ENCODE measurements around the gene EXOC3.
A peak's percentile ranks its signal among the peaks of the same experiment; 100 is the strongest.

The EXOC3 gene

DNA sequence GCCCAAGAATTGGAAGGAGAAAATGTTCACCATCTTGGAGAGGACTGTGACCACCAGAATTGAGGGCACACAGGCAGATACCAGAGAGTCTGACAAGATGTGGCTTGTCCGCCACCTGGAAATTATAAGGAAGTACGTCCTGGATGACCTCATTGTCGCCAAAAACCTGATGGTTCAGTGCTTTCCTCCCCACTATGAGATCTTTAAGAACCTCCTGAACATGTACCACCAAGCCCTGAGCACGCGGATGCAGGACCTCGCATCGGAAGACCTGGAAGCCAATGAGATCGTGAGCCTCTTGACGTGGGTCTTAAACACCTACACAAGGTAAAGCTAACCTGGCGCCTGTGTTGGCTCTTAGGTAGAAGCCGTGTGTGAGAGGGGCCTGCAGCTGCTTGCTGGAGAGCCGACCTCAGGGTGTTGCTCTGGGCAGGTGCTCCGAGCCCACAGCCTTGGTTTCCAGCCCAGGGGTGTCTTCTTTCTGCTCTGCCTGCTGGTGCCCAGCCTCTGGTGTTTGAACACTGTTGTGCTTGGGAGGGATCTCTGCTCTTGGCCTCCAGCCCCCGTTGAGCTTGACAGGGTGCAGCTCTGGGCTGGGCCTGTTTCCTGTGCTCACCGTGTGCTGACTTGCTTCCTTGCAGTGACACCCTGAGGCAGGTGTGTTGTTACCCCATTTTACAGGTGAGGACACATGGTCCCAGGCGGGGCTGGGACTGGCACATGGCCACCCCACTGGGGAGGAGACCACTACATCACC lies 10.9 kb downstream of the EXOC3 start:
- Histone ChIP-seq H3K4me3 (ENCODE audit: low read length) (no peak overlapping the region), H3K36me3 (ENCODE audit: control insufficient read depth, insufficient read depth, low read length, severe bottlenecking) (peaks cover 87% of the 10 kb centered on the region)
- DNase-seq (ENCODE audit: low read depth): no peak

DNA sequence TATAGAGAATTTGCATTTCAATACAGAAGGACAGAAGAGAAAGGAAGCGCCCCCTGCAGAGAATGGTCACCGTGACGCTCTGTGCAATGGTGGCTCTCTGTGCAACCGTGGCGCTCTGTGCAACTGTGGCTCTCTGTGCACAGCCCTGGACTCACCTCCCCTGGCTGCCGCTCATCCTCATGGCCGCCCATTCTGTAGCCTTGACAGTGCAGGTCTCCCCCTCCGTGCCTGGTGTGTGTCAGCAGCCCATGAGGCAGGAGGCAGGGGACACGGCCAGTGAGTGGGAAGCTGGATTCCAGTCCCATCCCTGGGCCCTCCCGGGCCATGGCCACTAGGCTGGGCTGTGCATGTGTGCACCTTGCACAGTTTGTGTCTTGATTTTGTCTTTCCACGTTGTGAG lies 12.0 kb downstream of the EXOC3 start:
- H3K36me3 ChIP-seq (ENCODE audit: control insufficient read depth, insufficient read depth, low read length, severe bottlenecking): peaks cover 85% of the 10 kb centered on the region

More for the DNA sequence above, 10.9 kb downstream of the EXOC3 start:
- peaks cover 17% of the 10 kb centered on the region for H3K9me3 ChIP-seq (ENCODE audit: control insufficient read depth, low read length)
- no peaks in the 10 kb centered on the region for H3K27me3 ChIP-seq (replicated peaks; ENCODE audit: control insufficient read depth, insufficient read depth, low read length)
- peaks cover 6% of the 10 kb centered on the region for H3K4me1 ChIP-seq (ENCODE audit: control insufficient read depth, insufficient read depth, low read length)
- H3K9ac ChIP-seq (ENCODE audit: low read length): no peak overlapping the region

DNA sequence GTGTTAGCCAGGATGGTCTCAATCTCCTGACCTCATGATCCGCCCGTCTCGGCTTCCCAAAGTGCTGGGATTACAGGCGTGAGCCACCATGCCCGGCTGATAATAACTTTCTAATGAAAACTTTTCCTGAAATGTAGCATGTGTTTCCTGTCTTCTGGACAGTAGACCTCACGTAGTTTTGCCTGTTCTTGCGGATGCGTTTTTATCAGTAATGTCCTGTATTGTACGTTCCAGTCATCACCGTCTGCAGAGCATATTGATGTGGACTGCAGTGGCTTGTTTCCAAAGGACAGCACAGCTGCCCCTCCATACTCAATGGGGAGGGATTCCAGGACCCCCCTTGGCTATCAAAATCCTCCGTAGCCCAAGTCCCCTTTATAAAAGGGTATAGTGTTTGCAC lies 12.8 kb downstream of the EXOC3 start:
- Histone ChIP-seq H3K9me3 (ENCODE audit: control insufficient read depth, low read length) (peaks cover 17% of the 10 kb centered on the region), H3K4me1 (ENCODE audit: control insufficient read depth, insufficient read depth, low read length) (peaks cover 8% of the 10 kb centered on the region), H3K4me3 (ENCODE audit: low read length) (no peak overlapping the region), H3K27me3 (replicated peaks; ENCODE audit: control insufficient read depth, insufficient read depth, low read length) (no peaks in the 10 kb centered on the region), H3K36me3 (ENCODE audit: control insufficient read depth, insufficient read depth, low read length, severe bottlenecking) (peaks cover 81% of the 10 kb centered on the region), H3K9ac (ENCODE audit: low read length) (no peak overlapping the region)
- DNase-seq (ENCODE audit: low read depth): no peak

More for the DNA sequence above, 12.0 kb downstream of the EXOC3 start:
- H3K27me3 ChIP-seq (replicated peaks; ENCODE audit: control insufficient read depth, insufficient read depth, low read length): no peaks in the 10 kb centered on the region
- no peak overlapping the region for H3K4me3 ChIP-seq (ENCODE audit: low read length)
- H3K9me3 ChIP-seq (ENCODE audit: control insufficient read depth, low read length): peaks cover 17% of the 10 kb centered on the region
- H3K4me1 ChIP-seq (ENCODE audit: control insufficient read depth, insufficient read depth, low read length): peaks cover 8% of the 10 kb centered on the region
- H3K9ac ChIP-seq (ENCODE audit: low read length): no peak overlapping the region
- DNase-seq (ENCODE audit: low read depth): no peak

DNA sequence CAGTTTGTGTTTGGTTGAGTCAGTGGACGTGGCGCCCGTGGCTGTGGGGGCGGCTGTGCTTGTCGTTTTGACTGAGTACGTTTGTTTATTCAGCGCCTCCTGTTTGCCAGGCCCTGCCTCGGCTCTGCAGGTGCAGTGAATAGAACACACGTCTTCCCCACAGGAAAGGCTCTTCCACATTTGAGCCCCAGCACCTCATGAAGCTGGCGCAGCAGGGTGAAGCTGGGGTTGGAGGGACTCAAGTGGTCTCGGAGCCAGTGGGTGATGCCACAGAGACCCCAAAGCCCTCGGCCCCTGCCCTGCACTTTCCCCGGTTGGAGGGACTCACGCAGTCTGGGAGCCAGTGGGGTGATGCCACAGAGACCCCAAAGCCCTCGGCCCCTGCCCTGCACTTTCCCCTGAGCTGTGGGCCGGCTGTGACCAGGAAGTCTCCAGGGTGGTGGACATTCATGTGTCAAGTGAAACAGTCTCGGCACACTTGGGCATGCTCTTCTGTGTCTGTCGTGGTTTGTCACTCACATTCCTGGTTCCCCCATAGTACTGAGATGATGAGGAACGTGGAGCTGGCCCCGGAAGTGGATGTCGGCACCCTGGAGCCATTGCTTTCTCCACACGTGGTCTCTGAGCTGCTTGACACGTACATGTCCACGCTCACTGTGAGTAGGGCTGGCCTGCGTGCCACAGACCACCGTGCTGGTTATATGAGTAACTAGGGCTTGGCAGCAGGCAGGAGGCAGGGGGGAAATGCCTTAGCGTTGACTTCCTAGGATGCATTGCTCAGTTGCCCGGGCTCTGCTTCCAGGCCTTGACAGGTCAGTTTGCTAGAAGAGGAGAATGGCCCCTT lies 13.6 kb downstream of the EXOC3 start:
- no peak overlapping the region for H3K9ac ChIP-seq (ENCODE audit: low read length)
- DNase-seq (ENCODE audit: low read depth): no peak
- peaks cover 75% of the 10 kb centered on the region for H3K36me3 ChIP-seq (ENCODE audit: control insufficient read depth, insufficient read depth, low read length, severe bottlenecking)
- H3K4me3 ChIP-seq (ENCODE audit: low read length): no peak overlapping the region
- H3K4me1 ChIP-seq (ENCODE audit: control insufficient read depth, insufficient read depth, low read length): peaks cover 8% of the 10 kb centered on the region
- H3K27me3 ChIP-seq (replicated peaks; ENCODE audit: control insufficient read depth, insufficient read depth, low read length): no peaks in the 10 kb centered on the region
- H3K9me3 ChIP-seq (ENCODE audit: control insufficient read depth, low read length): peaks cover 11% of the 10 kb centered on the region

DNA sequence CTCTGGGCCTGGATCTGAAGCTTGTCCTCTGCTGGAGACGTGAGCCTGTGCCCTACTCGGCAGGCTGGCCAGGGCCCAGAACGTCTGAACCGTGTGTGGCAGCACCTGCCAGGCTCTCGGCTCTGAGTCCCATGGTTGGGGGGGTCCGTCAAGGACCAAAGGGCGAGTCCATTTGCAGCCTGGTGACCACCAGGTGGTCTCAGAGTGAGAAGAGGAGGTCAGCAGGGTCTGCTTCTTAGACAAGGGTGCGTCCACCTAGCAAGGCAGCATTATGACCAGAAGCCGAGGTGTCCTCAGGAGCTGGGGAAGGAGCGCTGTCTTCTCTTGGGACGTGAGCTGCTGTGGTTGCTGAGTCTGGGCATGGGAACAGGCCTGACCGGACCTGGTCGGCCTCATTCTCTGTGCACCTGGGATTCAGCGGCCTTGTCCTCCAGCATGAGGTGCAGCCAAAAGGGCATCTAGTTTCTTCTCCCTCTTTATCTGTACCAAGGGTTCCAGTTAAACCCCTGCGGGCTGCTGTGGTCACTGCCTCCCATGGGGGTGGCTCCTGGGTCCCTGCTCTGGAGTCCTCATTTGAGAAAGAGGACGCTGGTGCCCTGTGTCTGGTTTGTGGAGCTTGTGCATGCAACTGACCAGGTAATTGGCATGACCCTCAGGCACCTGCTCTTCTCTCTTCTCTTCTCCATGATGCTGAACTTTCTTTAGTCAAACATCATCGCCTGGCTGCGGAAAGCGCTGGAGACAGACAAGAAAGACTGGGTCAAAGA lies 14.4 kb downstream of the EXOC3 start:
- peaks cover 8% of the 10 kb centered on the region for H3K4me1 ChIP-seq (ENCODE audit: control insufficient read depth, insufficient read depth, low read length)
- no peak for DNase-seq (ENCODE audit: low read depth)
- H3K4me3 ChIP-seq (ENCODE audit: low read length): no peak overlapping the region
- H3K9me3 ChIP-seq (ENCODE audit: control insufficient read depth, low read length): peaks cover 3% of the 10 kb centered on the region
- H3K9ac ChIP-seq (ENCODE audit: low read length): no peak overlapping the region
- peaks cover 75% of the 10 kb centered on the region for H3K36me3 ChIP-seq (ENCODE audit: control insufficient read depth, insufficient read depth, low read length, severe bottlenecking)
- no peaks in the 10 kb centered on the region for H3K27me3 ChIP-seq (replicated peaks; ENCODE audit: control insufficient read depth, insufficient read depth, low read length)

DNA sequence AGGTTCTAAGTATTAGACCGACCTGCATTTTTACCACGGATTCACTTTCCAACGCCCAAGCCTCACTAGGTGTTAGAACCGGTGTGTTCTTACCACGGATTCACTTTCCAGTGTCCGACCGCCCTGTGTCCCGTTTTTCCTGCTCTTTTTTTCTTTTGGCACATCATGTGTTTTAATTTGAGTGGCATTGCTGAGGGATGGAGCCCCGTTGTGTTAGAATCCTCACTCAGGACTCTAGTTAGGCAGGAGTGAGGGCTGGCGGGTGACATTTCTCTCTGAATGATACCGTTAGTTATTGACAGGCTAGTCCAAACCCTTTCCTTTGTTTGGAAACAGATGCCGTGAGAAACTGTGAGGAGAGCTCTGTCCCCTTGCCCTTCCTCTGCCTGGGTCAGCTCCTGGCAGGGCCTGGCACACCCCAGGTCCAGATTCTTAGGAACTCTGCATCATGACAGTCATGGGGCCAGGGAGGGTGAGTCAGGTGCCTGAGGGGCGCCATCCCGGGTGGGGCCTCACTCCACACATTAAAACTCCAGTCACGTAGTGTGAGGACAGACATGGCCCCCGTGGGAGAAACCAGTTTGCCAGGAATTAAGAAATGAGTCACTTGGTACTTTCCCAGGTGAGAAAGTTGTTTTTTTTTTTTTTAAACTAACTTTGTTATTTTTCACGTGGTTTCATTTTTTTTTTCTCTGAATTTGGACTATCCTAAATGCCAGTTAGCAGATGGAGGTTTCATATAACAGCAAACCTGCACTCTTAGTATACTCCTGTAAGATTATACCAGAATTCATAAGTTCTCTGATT lies 15.8 kb downstream of the EXOC3 start:
- H3K36me3 ChIP-seq (ENCODE audit: control insufficient read depth, insufficient read depth, low read length, severe bottlenecking): peaks cover 74% of the 10 kb centered on the region
- peak; percentile 35 for DNase-seq (ENCODE audit: low read depth)
- no peak overlapping the region for H3K9ac ChIP-seq (ENCODE audit: low read length)
- no peaks in the 10 kb centered on the region for H3K9me3 ChIP-seq (ENCODE audit: control insufficient read depth, low read length)
- H3K27me3 ChIP-seq (replicated peaks; ENCODE audit: control insufficient read depth, insufficient read depth, low read length): no peaks in the 10 kb centered on the region
- H3K4me3 ChIP-seq (ENCODE audit: low read length): no peak overlapping the region
- peaks cover 8% of the 10 kb centered on the region for H3K4me1 ChIP-seq (ENCODE audit: control insufficient read depth, insufficient read depth, low read length)

DNA sequence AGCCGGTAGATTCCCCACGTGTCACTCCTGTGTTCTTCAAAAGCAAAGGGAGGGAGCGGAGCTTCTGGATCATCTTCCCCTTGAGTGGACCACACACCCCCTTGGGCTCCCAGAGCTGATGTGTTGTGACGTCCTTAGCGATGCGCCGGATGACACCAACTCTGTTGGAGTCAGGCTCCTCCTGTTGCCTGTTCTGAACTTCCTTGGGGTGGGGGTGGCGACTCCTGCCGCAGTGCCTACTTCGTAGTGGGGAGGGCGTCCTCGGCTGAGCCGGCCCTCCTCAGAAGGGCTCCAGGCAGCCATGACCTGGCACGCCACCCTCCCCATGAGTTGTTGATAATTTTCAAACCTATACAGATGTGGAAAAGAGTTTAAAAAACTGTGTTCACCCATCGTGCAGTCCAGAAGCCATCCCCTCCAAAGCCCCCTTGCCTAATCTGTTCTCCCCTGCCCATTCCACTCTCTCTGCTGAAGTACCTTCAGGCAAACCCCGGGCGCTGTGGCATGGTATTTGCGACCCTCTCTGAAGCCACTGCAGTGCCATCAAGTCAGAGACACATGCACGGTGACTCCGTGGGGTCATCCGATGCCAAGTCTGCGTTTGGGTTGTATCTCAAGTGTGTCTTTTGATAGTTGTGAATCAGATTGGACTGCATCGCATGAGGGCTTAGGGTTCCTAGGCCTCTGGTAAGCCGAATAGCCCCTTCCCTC lies 16.7 kb downstream of the EXOC3 start:
- Histone ChIP-seq H3K36me3 (ENCODE audit: control insufficient read depth, insufficient read depth, low read length, severe bottlenecking) (peaks cover 76% of the 10 kb centered on the region), H3K9ac (ENCODE audit: low read length) (no peak overlapping the region), H3K4me1 (ENCODE audit: control insufficient read depth, insufficient read depth, low read length) (peaks cover 8% of the 10 kb centered on the region), H3K27me3 (replicated peaks; ENCODE audit: control insufficient read depth, insufficient read depth, low read length) (no peaks in the 10 kb centered on the region), H3K9me3 (ENCODE audit: control insufficient read depth, low read length) (no peaks in the 10 kb centered on the region), H3K4me3 (ENCODE audit: low read length) (no peak overlapping the region)
- DNase-seq (ENCODE audit: low read depth): no peak

DNA sequence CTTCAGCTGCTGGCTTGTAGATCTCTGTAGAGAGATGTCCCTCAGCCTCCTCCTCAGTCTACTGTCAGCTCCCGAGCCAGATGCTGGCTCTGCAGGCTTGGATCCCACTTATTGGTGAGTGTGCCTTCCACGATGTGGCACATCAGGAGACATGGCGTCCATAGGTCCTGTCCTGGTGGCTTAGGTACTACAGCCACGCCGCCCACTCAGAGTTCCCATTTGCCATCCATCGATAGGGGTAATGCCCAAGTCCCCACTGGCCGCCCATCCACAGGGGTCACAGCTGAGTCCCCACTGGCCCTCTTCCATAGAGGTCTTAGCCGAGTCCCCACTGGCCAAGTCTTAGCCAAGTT lies 17.3 kb downstream of the EXOC3 start:
- H3K27me3 ChIP-seq (replicated peaks; ENCODE audit: control insufficient read depth, insufficient read depth, low read length): no peaks in the 10 kb centered on the region
- no peak overlapping the region for H3K9ac ChIP-seq (ENCODE audit: low read length)
- peaks cover 8% of the 10 kb centered on the region for H3K4me1 ChIP-seq (ENCODE audit: control insufficient read depth, insufficient read depth, low read length)
- no peak overlapping the region for H3K4me3 ChIP-seq (ENCODE audit: low read length)
- DNase-seq (ENCODE audit: low read depth): no peak
- peaks cover 72% of the 10 kb centered on the region for H3K36me3 ChIP-seq (ENCODE audit: control insufficient read depth, insufficient read depth, low read length, severe bottlenecking)
- H3K9me3 ChIP-seq (ENCODE audit: control insufficient read depth, low read length): no peaks in the 10 kb centered on the region

DNA sequence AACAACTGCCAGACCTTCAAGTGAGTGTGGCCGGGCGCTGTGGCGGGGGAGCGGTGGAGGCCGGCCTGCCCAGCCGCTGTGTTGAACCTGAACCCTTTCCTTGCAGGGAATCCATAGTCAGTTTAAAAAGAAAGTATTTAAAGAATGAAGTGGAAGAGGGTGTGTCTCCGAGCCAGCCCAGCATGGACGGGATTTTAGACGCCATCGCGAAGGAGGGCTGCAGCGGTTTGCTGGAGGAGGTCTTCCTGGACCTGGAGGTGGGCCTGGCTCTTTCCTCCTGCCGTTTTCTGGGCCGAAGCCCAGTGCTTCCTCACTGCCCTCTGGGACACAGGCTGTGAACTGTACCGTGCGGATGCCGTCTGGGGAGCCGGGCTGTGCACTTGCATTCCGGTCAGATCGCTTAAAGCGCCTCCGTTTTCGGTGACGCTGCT lies 19.1 kb downstream of the EXOC3 start:
- H3K9me3 ChIP-seq (ENCODE audit: control insufficient read depth, low read length): no peaks in the 10 kb centered on the region
- DNase-seq (ENCODE audit: low read depth): no peak
- H3K4me1 ChIP-seq (ENCODE audit: control insufficient read depth, insufficient read depth, low read length): peaks cover 8% of the 10 kb centered on the region
- H3K27me3 ChIP-seq (replicated peaks; ENCODE audit: control insufficient read depth, insufficient read depth, low read length): no peaks in the 10 kb centered on the region
- peaks cover 66% of the 10 kb centered on the region for H3K36me3 ChIP-seq (ENCODE audit: control insufficient read depth, insufficient read depth, low read length, severe bottlenecking)
- H3K4me3 ChIP-seq (ENCODE audit: low read length): no peak overlapping the region
- no peak overlapping the region for H3K9ac ChIP-seq (ENCODE audit: low read length)

DNA sequence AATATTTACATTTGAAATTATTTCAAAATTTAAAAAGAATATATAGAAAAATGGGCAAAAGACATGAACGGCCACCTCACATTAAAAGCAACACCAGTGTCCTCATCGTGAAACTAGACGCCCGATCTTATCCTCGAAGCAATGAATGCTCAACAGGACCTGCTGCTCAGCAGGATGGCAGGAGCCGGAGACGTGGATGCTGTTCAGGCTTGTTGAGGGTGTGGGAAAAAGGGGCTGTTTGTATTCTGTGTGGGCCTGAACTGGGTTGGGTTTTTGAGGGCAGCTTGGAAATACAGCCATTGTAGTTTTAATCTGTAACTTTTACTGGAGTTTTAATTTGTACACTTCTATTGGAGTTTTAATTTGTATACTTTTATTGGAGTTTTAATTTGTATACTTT lies 20.3 kb downstream of the EXOC3 start:
- Histone ChIP-seq H3K9ac (ENCODE audit: low read length) (no peak overlapping the region), H3K9me3 (ENCODE audit: control insufficient read depth, low read length) (no peaks in the 10 kb centered on the region), H3K27me3 (replicated peaks; ENCODE audit: control insufficient read depth, insufficient read depth, low read length) (no peaks in the 10 kb centered on the region), H3K4me1 (ENCODE audit: control insufficient read depth, insufficient read depth, low read length) (peaks cover 8% of the 10 kb centered on the region), H3K4me3 (ENCODE audit: low read length) (no peak overlapping the region), H3K36me3 (ENCODE audit: control insufficient read depth, insufficient read depth, low read length, severe bottlenecking) (peaks cover 55% of the 10 kb centered on the region)
- no peak for DNase-seq (ENCODE audit: low read depth)
